Suprapubic skin (tissue), 4 donors: Measurements from ENCODE around the gene SMARCC1.

Source experiments
- CTCF ChIP-seq, 2 donors: fragments of 200-600 bp in 1 of 2; fragments of 450-650 bp in 1 of 2; sonication (generic) in 1 of 2; IDR thresholded peaks; one replicate each; pipeline ENCODE4 v1.5.1; 2016 to 2019; ENCODE audit warnings: antibody characterized with exemption in 2 of 2, mild to moderate bottlenecking in 1 of 2, moderate library complexity in 1 of 2
- EP300 ChIP-seq: sonication (generic); formaldehyde crosslinking; IDR thresholded peaks from one replicate; pipeline ENCODE4 v1.6.1; 2017; ENCODE audit warnings: antibody characterized with exemption
- POLR2A ChIP-seq, 2 donors: fragments of 450-650 bp; IDR thresholded peaks; one replicate each; pipeline ENCODE4 v1.6.1; 2017; ENCODE audit warnings: antibody characterized with exemption in 2 of 2, mild to moderate bottlenecking in 2 of 2, moderate library complexity in 2 of 2
- POLR2AphosphoS5 ChIP-seq, 3 donors: sonication (generic); formaldehyde crosslinking; IDR thresholded peaks; one replicate each; pipeline ENCODE4 v1.6.1; 2017; ENCODE audit warnings: antibody characterized with exemption in 3 of 3

DNA sequence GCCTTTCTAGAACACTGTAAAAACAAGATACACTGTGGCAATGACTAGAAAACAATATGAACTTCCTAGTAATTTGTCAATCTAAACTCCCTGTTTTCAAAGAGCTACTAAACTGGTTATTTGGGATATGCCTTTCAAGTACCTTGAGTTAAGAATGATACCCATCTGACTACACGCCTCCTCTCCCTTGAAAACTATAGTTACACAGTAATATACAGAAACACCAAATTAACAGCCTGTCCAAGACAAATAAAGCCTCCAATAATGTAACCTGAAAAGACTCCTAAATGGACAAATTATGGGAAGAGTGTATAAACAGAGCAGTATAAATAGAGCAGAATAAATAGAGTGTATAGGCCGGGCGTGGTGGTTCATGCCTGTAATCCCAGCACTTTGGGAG lies 70.1 kb downstream of the SMARCC1 start:
- TF ChIP-seq POLR2A (IDR thresholded peaks at IDR 0.05) (no peak), CTCF (IDR thresholded peaks at IDR 0.05) (no peak), POLR2AphosphoS5 (IDR thresholded peaks at IDR 0.05) (no peak), EP300 (no peak)
